HCT116 (cell line): ENCODE measurements around the gene ADAM23.

Experiments used
- CEBPB ChIP-seq: IDR thresholded peaks from 2 replicates; pipeline ENCODE4 v1.6.1; 2012; ENCODE audit warnings: low read depth
- CTCF ChIP-seq, 3 experiments: fragments of 200-600 bp in 1 of 3; sonication (generic) in 1 of 3; IDR thresholded peaks in 2 of 3; conservative IDR thresholded peaks in 1 of 3; 2 replicates each; pipeline ENCODE4 v1.5.1; 2012 to 2017; ENCODE audit warnings: low read depth in 2 of 3, low read length in 2 of 3, antibody characterized with exemption in 1 of 3, borderline replicate concordance in 1 of 3, control low read depth in 1 of 3, mild to moderate bottlenecking in 1 of 3, mixed read lengths in 1 of 3, mixed run types in 1 of 3, moderate library complexity in 1 of 3; ENCODE audit not compliant: insufficient read depth in 1 of 3
- EGR1 ChIP-seq: IDR thresholded peaks from 2 replicates; pipeline ENCODE4 v1.6.1; 2012; ENCODE audit warnings: low read depth
- MAX ChIP-seq: IDR thresholded peaks from 2 replicates; pipeline ENCODE4 v1.6.1; 2012
- POLR2A ChIP-seq: IDR thresholded peaks from 2 replicates; pipeline ENCODE4 v1.7.0; 2011; ENCODE audit warnings: borderline replicate concordance; ENCODE audit not compliant: insufficient read depth, insufficient read length; ENCODE audit errors: extremely low read depth
- POLR2AphosphoS5 ChIP-seq: IDR thresholded peaks from 2 replicates; pipeline ENCODE4 v1.6.1; 2011; ENCODE audit warnings: mild to moderate bottlenecking, low read depth, low read length, moderate library complexity
- RAD21 ChIP-seq: IDR thresholded peaks from 2 replicates; pipeline ENCODE4 v1.6.1; 2012; ENCODE audit warnings: low read depth, mild to moderate bottlenecking
- REST ChIP-seq: IDR thresholded peaks from 2 replicates; pipeline ENCODE4 v1.6.1; 2012; ENCODE audit warnings: low read depth
- SIN3A ChIP-seq: IDR thresholded peaks from 2 replicates; pipeline ENCODE4 v1.6.1; 2012; ENCODE audit warnings: low read depth
- SP1 ChIP-seq: IDR thresholded peaks from 2 replicates; pipeline ENCODE4 v1.6.1; 2012; ENCODE audit warnings: low read depth
- TCF7L2 ChIP-seq: IDR thresholded peaks from 2 replicates; pipeline ENCODE4 v1.7.0; 2011; ENCODE audit warnings: borderline replicate concordance, inconsistent platforms; ENCODE audit not compliant: insufficient read depth, insufficient read length; ENCODE audit errors: extremely low read depth

- TF ChIP-seq CTCF (IDR thresholded peaks at IDR 0.05 in 2 of 3, conservative IDR thresholded peaks at IDR 0.05 in 1 of 3; ENCODE audit: borderline replicate concordance in 1 of 3, insufficient read depth in 1 of 3, low read depth in 2 of 3, low read length in 2 of 3) (no peak), EGR1 (no peak), SP1 (no peak), REST (no peak), POLR2A (no peak), SIN3A (no peak), TCF7L2 (no peak), RAD21 (no peak), MAX (no peak), POLR2AphosphoS5 (no peak), CEBPB (no peak)
These were observed 19.0 kb downstream of the ADAM23 start for GRCh38 chr2:206462240-206462854.
